ENCODE results near the gene PRRG3. TPM values are rescaled to one million over a fixed set of nuclear protein-coding genes. Genes with fewer than 3 reads are reported as not detected.

PRRG3 gene
- total and polyA plus RNA-seq, 4 donors = 0.49 to 2.8 TPM; not detected in 2

DNA sequence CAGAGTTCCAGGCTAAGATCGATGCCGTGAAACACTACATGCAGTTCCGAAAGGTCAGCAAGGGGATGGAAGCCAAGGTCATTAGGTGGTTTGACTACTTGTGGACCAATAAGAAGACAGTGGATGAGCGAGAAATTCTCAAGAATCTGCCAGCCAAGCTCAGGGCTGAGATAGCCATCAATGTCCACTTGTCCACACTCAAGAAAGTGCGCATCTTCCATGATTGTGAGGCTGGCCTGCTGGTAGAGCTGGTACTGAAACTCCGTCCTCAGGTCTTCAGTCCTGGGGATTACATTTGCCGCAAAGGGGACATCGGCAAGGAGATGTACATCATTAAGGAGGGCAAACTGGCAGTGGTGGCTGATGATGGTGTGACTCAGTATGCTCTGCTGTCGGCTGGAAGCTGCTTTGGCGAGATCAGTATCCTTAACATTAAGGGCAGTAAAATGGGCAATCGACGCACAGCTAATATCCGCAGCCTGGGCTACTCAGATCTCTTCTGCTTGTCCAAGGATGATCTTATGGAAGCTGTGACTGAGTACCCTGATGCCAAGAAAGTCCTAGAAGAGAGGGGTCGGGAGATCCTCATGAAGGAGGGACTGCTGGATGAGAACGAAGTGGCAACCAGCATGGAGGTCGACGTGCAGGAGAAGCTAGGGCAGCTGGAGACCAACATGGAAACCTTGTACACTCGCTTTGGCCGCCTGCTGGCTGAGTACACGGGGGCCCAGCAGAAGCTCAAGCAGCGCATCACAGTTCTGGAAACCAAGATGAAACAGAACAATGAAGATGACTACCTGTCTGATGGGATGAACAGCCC lies 48.6 kb downstream of the PRRG3 start:
- H3K4me3 ChIP-seq (ENCODE audit: low read length in 2 of 2) = no peak overlapping the region
- no peak overlapping the region for H3K27ac ChIP-seq (ENCODE audit: low read depth in 1 of 2, low read length in 2 of 2)
- ATAC-seq (ENCODE audit: low FRiP score) (no peak), DNase-seq (peak in 1 of 2 donors; percentile 30)
- no peaks in the 10 kb centered on the region for H3K36me3 ChIP-seq (ENCODE audit: control insufficient read depth in 1 of 2, insufficient read depth in 2 of 2, low read length in 1 of 2)
- intact Hi-C loops (cut with DNase I) = no loop called here
- H3K9me3 ChIP-seq (ENCODE audit: control insufficient read depth, low read length) = no peaks in the 10 kb centered on the region
- WGBS, 2 donors = 89 to 95% methylated on average over 21 of the region's 21 CpGs
- H3K4me1 ChIP-seq (ENCODE audit: control insufficient read depth in 1 of 2, insufficient read depth in 2 of 2, low read length in 2 of 2) = no peaks in the 10 kb centered on the region
- no peaks in the 10 kb centered on the region for H3K27me3 ChIP-seq (ENCODE audit: control insufficient read depth in 1 of 2, insufficient read depth in 2 of 2, low read length in 1 of 2)

DNA sequence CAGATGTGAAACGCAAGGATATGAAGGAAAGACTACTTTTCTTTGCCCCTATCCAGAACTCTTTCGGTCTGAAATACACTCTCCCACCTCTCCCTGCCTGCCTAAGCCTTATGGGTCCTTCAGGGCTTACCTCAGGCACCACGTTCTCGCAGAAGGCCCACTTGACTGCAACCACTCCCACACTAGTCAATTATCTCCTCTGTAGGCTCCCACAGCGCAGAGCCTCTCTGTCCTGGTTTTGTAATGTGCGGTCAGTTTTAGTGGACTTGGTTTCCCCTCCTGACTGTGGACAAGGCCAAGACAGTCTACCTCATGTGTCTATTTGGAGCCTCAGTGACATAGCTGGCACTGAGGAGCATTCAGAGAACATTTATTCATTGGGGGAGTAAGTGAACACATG lies 50.4 kb downstream of the PRRG3 start:
- no peaks in the 10 kb centered on the region for H3K9me3 ChIP-seq (ENCODE audit: control insufficient read depth, low read length)
- no peaks in the 10 kb centered on the region for H3K36me3 ChIP-seq (ENCODE audit: control insufficient read depth in 1 of 2, insufficient read depth in 2 of 2, low read length in 1 of 2)
- intact Hi-C loops (cut with DNase I) = no loop called here
- WGBS, 2 donors = 76 to 89% methylated on average over 6 of the region's 6 CpGs
- H3K27me3 ChIP-seq (ENCODE audit: control insufficient read depth in 1 of 2, insufficient read depth in 2 of 2, low read length in 1 of 2) = no peaks in the 10 kb centered on the region
- no peak overlapping the region for H3K4me3 ChIP-seq (ENCODE audit: low read length in 2 of 2)
- H3K4me1 ChIP-seq (ENCODE audit: control insufficient read depth in 1 of 2, insufficient read depth in 2 of 2, low read length in 2 of 2) = no peaks in the 10 kb centered on the region
- H3K27ac ChIP-seq (ENCODE audit: low read depth in 1 of 2, low read length in 2 of 2) = no peak overlapping the region
- DNase-seq (no peak), ATAC-seq (ENCODE audit: low FRiP score) (no peak)

DNA sequence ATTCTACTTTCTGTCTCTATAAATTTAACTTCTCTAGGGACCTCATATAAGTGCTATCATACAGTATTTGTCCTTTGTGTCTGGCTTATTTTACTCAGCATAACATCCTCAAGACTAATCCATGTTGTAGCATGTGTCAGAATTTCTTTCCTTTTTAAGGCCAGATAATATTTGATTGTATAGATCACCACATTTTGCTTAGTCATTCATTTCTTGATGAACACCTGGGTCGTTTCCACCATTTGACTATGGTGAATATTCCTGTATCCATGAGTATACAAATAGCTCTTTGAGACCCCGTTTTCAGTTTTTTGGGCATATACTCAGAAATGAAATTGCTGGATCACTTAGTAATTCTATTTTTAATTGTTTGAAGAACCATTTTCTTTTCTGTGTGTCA lies 51.2 kb downstream of the PRRG3 start:
- no peak overlapping the region for H3K4me3 ChIP-seq (ENCODE audit: low read length in 2 of 2)
- ATAC-seq (ENCODE audit: low FRiP score) = no peak
- intact Hi-C loops (cut with DNase I) = no loop called here
- H3K27me3 ChIP-seq (ENCODE audit: control insufficient read depth in 1 of 2, insufficient read depth in 2 of 2, low read length in 1 of 2) = no peaks in the 10 kb centered on the region
- no peak overlapping the region for H3K27ac ChIP-seq (ENCODE audit: low read depth in 1 of 2, low read length in 2 of 2)
- H3K36me3 ChIP-seq (ENCODE audit: control insufficient read depth in 1 of 2, insufficient read depth in 2 of 2, low read length in 1 of 2) = no peaks in the 10 kb centered on the region
- no peaks in the 10 kb centered on the region for H3K9me3 ChIP-seq (ENCODE audit: control insufficient read depth, low read length)
- 43 to 64% methylated on average over 2 of the region's 2 CpGs for WGBS, 2 donors
- no peaks in the 10 kb centered on the region for H3K4me1 ChIP-seq (ENCODE audit: control insufficient read depth in 1 of 2, insufficient read depth in 2 of 2, low read length in 2 of 2)
- DNase-seq = no peak

DNA sequence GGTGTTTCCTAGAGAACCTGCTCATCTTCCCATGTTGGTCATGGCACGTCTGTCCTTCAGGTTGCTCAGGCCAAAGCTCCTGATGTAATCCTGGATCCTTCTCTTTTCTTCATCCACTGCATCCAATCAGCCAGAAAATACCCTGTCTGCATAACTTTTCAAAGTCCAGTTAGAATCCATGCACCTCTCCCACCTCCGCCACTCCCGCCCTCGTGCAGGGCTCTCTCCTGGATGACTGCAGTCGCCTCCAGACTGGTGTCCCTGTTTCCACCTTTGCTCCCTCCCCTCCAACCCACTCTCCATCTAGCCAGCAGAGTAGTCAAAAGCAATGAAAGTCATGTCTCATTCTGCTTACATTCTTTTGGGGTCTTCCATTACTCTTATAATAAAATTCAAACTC lies 55.3 kb downstream of the PRRG3 start:
- Histone ChIP-seq H3K4me1 (ENCODE audit: control insufficient read depth in 1 of 2, insufficient read depth in 2 of 2, low read length in 2 of 2) (no peaks in the 10 kb centered on the region), H3K27ac (ENCODE audit: low read depth in 1 of 2, low read length in 2 of 2) (no peak overlapping the region), H3K9me3 (ENCODE audit: control insufficient read depth, low read length) (no peaks in the 10 kb centered on the region), H3K27me3 (ENCODE audit: control insufficient read depth in 1 of 2, insufficient read depth in 2 of 2, low read length in 1 of 2) (no peaks in the 10 kb centered on the region), H3K4me3 (ENCODE audit: low read length in 2 of 2) (no peak overlapping the region), H3K36me3 (ENCODE audit: control insufficient read depth in 1 of 2, insufficient read depth in 2 of 2, low read length in 1 of 2) (no peaks in the 10 kb centered on the region)
- DNase-seq (no peak), ATAC-seq (ENCODE audit: low FRiP score) (no peak)
- intact Hi-C loops (cut with DNase I) = loop anchor here (2.0 to 10.0 kb wide), 3 partner anchors 704 to 882 kb away; partner anchors contain the start of gene GABRA3 (in 1 of the 2)
- 87 to 95% methylated on average over 5 of the region's 5 CpGs for WGBS, 2 donors

DNA sequence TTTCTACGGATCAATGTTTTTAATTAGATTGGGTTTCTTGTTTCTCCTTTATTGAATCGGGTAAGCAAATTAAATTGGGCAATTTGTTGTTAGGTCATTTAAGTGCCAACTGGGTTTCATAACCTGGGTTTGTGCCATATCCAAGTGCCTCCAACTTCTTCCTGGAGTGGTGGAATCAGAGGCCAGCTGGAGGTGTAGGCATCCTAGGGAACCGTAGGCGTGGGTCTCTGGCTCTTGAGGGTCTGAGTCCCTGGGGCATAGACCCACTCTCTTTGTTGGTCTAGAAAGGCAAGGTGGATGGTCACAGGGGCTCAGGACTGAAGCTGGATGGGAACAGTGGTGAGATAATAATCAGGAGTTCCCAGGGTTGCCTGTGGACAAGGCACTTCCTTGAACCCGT lies 57.6 kb downstream of the PRRG3 start:
- DNase-seq (no peak), ATAC-seq (ENCODE audit: low FRiP score) (no peak)
- H3K36me3 ChIP-seq (ENCODE audit: control insufficient read depth in 1 of 2, insufficient read depth in 2 of 2, low read length in 1 of 2) = no peaks in the 10 kb centered on the region
- H3K9me3 ChIP-seq (ENCODE audit: control insufficient read depth, low read length) = no peaks in the 10 kb centered on the region
- H3K27ac ChIP-seq (ENCODE audit: low read depth in 1 of 2, low read length in 2 of 2) = no peak overlapping the region
- no peaks in the 10 kb centered on the region for H3K27me3 ChIP-seq (ENCODE audit: control insufficient read depth in 1 of 2, insufficient read depth in 2 of 2, low read length in 1 of 2)
- intact Hi-C loops (cut with DNase I) = loop anchor here (5.0 to 10.0 kb wide), 2 partner anchors 702 to 879 kb away; partner anchors contain the start of gene GABRA3 (in 1 of the 2)
- H3K4me3 ChIP-seq (ENCODE audit: low read length in 2 of 2) = no peak overlapping the region
- WGBS, 2 donors = 46 to 47% methylated on average over 5 of the region's 5 CpGs
- H3K4me1 ChIP-seq (ENCODE audit: control insufficient read depth in 1 of 2, insufficient read depth in 2 of 2, low read length in 2 of 2) = no peaks in the 10 kb centered on the region

DNA sequence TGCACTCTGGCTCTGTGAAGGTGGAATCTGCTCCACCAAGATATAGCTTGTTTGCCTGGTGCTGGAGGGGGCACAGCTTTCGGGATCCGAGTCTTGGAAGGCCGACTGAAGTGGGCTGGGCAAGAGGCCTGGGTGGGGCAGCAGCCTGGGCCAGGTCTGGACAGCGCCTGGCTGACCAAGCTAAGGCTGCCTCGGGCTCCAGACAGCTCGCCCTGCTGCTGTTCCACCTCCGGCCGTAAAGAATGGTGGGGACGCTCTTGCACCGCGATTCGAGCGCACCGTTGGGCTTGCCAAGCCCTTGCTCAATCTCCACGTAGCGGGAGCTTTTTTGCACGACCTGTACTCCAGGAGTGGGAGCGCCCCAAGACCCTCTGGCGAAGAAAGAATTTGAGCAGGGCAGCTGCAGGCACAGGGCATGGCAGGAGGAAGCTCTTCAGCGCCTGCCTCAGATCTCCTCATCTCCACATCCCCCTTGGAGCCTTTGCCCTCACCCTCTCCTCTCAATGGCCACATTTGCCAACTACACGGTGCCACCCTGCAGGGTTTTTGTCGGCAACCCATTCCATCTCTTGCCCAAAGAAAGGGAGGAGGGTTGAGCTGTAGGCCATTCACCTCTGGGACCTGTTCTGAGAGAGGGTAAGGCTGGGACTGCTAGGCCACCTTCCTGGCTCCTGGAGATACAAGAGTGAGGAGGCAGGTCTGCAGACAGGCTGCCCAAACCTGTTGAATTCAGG lies 58.2 kb downstream of the PRRG3 start:
- H3K4me1 ChIP-seq (ENCODE audit: control insufficient read depth in 1 of 2, insufficient read depth in 2 of 2, low read length in 2 of 2) = no peaks in the 10 kb centered on the region
- no peaks in the 10 kb centered on the region for H3K36me3 ChIP-seq (ENCODE audit: control insufficient read depth in 1 of 2, insufficient read depth in 2 of 2, low read length in 1 of 2)
- DNase-seq = peak; percentile 58 to 82
- H3K4me3 ChIP-seq (ENCODE audit: low read length in 2 of 2) = no peak overlapping the region
- H3K9me3 ChIP-seq (ENCODE audit: control insufficient read depth, low read length) = no peaks in the 10 kb centered on the region
- peak; percentile 82 for ATAC-seq (ENCODE audit: low FRiP score)
- no peak overlapping the region for H3K27ac ChIP-seq (ENCODE audit: low read depth in 1 of 2, low read length in 2 of 2)
- 9 to 16% methylated on average over 21 to 22 of the region's 22 CpGs for WGBS, 2 donors
- intact Hi-C loops (cut with DNase I) = loop anchor here (5.0 to 10.0 kb wide), 2 partner anchors 701 to 879 kb away; partner anchors contain the start of gene GABRA3 (in 1 of the 2)
- no peaks in the 10 kb centered on the region for H3K27me3 ChIP-seq (ENCODE audit: control insufficient read depth in 1 of 2, insufficient read depth in 2 of 2, low read length in 1 of 2)

DNA sequence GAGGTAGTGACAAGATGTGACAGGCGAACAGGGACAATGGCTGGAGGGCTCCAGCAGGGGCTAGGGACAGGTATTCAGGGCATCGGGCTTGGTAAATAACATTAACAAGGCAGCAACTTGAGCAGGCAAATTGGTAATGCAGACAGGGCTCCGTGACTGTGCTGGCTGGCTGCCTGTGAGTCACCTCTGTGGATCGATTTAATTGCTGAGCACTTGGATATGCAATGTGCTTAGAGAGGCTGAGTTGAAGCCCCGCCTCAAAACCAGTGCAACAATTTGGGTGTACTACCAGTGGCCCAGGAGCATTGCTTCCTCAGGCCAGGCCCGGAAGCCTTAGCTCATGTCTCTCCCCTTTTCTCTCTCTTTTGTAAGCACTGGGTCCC lies 58.8 kb downstream of the PRRG3 start:
- no peaks in the 10 kb centered on the region for H3K27me3 ChIP-seq (ENCODE audit: control insufficient read depth in 1 of 2, insufficient read depth in 2 of 2, low read length in 1 of 2)
- no peak for ATAC-seq (ENCODE audit: low FRiP score)
- no peaks in the 10 kb centered on the region for H3K4me1 ChIP-seq (ENCODE audit: control insufficient read depth in 1 of 2, insufficient read depth in 2 of 2, low read length in 2 of 2)
- 55 to 70% methylated on average over 6 of the region's 6 CpGs for WGBS, 2 donors
- DNase-seq = peak in 1 of 2 donors; percentile 50
- intact Hi-C loops (cut with DNase I) = loop anchor here (5.0 to 10.0 kb wide), 2 partner anchors 701 to 878 kb away; partner anchors contain the start of gene GABRA3 (in 1 of the 2)
- H3K27ac ChIP-seq (ENCODE audit: low read depth in 1 of 2, low read length in 2 of 2) = no peak overlapping the region
- H3K9me3 ChIP-seq (ENCODE audit: control insufficient read depth, low read length) = no peaks in the 10 kb centered on the region
- no peaks in the 10 kb centered on the region for H3K36me3 ChIP-seq (ENCODE audit: control insufficient read depth in 1 of 2, insufficient read depth in 2 of 2, low read length in 1 of 2)
- no peak overlapping the region for H3K4me3 ChIP-seq (ENCODE audit: low read length in 2 of 2)

DNA sequence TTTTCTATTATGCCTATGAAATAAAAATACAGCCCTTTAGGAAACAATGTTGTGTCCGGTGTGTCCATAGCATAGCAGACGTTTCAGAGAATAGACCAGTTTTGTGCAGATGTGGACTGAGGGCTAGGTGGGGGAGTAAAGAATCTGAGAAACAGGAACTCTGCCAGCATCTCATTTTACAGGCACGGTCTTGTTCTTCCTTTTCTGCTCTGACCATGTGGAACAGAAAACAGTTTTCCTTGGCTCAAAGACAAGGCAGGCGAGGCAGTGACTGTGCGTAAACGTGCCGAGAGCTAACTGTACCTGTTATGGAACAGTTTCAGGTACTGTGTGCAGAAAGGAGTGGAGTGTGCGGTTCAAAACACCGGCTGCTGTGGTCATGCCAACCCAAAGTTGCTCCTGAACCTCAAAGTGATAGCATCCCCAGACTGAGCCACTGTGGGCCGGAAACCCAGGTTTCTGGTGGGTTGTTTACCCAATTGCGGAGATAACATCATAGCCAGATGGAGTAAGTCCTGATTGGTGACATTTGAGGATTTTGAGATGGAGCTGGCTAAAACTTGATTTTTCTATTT lies 59.5 kb downstream of the PRRG3 start:
- DNase-seq = no peak
- Histone ChIP-seq H3K36me3 (ENCODE audit: control insufficient read depth in 1 of 2, insufficient read depth in 2 of 2, low read length in 1 of 2) (no peaks in the 10 kb centered on the region), H3K4me3 (ENCODE audit: low read length in 2 of 2) (no peak overlapping the region), H3K27me3 (ENCODE audit: control insufficient read depth in 1 of 2, insufficient read depth in 2 of 2, low read length in 1 of 2) (no peaks in the 10 kb centered on the region), H3K27ac (ENCODE audit: low read depth in 1 of 2, low read length in 2 of 2) (no peak overlapping the region), H3K4me1 (ENCODE audit: control insufficient read depth in 1 of 2, insufficient read depth in 2 of 2, low read length in 2 of 2) (no peaks in the 10 kb centered on the region), H3K9me3 (ENCODE audit: control insufficient read depth, low read length) (no peaks in the 10 kb centered on the region)
- intact Hi-C loops (cut with DNase I) = loop anchor here (5.0 to 10.0 kb wide), 2 partner anchors 700 to 878 kb away; partner anchors contain the start of gene GABRA3 (in 1 of the 2)
- 17 to 42% methylated on average over 11 of the region's 11 CpGs for WGBS, 2 donors
- no peak for ATAC-seq (ENCODE audit: low FRiP score)
